Measurements from ENCODE around the gene DHX34. TPM values are rescaled to one million over a fixed set of nuclear protein-coding genes. Genes with fewer than 3 reads are reported as not detected.

Gene DHX34
- polyA plus RNA-seq, 1 of the 3 experiments (the other 2 are of a cell fraction), result 16.4 TPM

DNA sequence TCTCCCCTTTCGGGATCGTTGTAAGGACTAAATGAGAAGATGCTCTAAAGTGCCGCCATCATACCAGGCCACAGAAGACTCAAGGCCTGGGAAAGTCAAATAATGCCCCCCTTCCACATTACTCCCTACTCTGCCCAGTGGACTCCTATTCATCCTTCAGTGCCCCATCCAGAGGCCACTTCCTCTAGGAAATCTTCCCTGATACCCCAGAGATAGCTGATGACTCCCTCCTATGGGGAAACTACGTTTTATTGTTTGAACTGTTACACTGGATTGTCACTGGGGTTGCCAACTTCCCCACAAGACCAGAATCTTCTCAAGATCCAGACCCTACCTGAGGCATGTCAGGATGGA lies 56.1 kb downstream of the DHX34 start (continued):
- TF ChIP-seq GABPA (IDR thresholded peaks at IDR 0.05; ENCODE audit: low read depth) (no peak), SMC3 (IDR thresholded peaks at IDR 0.05; ENCODE audit: low read depth, low read length) (no peak), RAD21 (IDR thresholded peaks at IDR 0.05; ENCODE audit: low read length) (no peak), ELF1 (IDR thresholded peaks at IDR 0.05) (no peak), JUND (IDR thresholded peaks at IDR 0.05) (no peak), FOXM1 (IDR thresholded peaks at IDR 0.05; ENCODE audit: low read depth) (no peak)
- TF ChIP-seq, protein P1, sequence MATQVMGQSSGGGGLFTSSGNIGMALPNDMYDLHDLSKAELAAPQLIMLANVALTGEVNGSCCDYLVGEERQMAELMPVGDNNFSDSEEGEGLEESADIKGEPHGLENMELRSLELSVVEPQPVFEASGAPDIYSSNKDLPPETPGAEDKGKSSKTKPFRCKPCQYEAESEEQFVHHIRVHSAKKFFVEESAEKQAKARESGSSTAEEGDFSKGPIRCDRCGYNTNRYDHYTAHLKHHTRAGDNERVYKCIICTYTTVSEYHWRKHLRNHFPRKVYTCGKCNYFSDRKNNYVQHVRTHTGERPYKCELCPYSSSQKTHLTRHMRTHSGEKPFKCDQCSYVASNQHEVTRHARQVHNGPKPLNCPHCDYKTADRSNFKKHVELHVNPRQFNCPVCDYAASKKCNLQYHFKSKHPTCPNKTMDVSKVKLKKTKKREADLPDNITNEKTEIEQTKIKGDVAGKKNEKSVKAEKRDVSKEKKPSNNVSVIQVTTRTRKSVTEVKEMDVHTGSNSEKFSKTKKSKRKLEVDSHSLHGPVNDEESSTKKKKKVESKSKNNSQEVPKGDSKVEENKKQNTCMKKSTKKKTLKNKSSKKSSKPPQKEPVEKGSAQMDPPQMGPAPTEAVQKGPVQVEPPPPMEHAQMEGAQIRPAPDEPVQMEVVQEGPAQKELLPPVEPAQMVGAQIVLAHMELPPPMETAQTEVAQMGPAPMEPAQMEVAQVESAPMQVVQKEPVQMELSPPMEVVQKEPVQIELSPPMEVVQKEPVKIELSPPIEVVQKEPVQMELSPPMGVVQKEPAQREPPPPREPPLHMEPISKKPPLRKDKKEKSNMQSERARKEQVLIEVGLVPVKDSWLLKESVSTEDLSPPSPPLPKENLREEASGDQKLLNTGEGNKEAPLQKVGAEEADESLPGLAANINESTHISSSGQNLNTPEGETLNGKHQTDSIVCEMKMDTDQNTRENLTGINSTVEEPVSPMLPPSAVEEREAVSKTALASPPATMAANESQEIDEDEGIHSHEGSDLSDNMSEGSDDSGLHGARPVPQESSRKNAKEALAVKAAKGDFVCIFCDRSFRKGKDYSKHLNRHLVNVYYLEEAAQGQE (IDR thresholded peaks at IDR 0.05; ENCODE audit: low read depth, low read length), result no peak

DNA sequence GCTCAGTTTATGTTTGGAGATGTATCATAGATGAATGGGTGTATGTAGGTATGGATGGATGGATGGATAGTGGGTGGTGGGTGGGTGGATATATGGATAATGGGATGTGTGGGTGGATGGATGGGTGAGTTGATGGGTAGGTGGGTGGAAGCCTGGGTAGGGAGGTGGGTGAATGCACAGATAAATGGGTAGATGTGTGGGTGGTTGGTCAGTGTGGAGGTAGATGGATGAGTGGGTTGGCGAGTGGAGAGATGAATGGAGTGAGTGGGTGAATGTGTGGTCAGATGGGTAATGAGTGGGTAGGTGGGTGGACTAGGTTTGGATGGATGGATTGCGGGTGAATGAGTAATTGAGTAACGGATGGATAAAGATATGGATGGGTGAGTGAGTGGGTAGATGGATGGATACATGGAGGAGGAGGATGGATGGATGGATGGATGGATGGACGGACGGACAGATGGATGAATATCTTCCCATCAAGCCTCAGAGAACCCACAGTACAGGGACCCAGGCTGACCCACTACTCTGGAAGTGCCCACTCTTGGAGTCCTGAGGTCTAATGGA lies 56.8 kb downstream of the DHX34 start:
- no peak for DNase-seq
- TF ChIP-seq EZH2phosphoT487 (IDR thresholded peaks at IDR 0.05; ENCODE audit: borderline replicate concordance, low read depth) (no peak), JUND (IDR thresholded peaks at IDR 0.05) (no peak), RAD21 (IDR thresholded peaks at IDR 0.05; ENCODE audit: low read length) (no peak), GATA2 (CRISPR knock-in tag; IDR thresholded peaks at IDR 0.05) (no peak)
- TF ChIP-seq, protein P2, sequence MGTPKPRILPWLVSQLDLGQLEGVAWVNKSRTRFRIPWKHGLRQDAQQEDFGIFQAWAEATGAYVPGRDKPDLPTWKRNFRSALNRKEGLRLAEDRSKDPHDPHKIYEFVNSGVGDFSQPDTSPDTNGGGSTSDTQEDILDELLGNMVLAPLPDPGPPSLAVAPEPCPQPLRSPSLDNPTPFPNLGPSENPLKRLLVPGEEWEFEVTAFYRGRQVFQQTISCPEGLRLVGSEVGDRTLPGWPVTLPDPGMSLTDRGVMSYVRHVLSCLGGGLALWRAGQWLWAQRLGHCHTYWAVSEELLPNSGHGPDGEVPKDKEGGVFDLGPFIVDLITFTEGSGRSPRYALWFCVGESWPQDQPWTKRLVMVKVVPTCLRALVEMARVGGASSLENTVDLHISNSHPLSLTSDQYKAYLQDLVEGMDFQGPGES (IDR thresholded peaks at IDR 0.05; ENCODE audit: low read depth, low read length), result no peak
- TF ChIP-seq, protein P3, sequence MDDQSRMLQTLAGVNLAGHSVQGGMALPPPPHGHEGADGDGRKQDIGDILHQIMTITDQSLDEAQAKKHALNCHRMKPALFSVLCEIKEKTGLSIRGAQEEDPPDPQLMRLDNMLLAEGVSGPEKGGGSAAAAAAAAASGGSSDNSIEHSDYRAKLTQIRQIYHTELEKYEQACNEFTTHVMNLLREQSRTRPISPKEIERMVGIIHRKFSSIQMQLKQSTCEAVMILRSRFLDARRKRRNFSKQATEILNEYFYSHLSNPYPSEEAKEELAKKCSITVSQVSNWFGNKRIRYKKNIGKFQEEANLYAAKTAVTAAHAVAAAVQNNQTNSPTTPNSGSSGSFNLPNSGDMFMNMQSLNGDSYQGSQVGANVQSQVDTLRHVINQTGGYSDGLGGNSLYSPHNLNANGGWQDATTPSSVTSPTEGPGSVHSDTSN (IDR thresholded peaks at IDR 0.05), result no peak
- TF ChIP-seq, protein P1 (IDR thresholded peaks at IDR 0.05; ENCODE audit: low read depth, low read length), result no peak
- no peak overlapping the region for H3K4me3 ChIP-seq (ENCODE audit: low read depth in 2 of 2, low read length in 1 of 2)
- 95% methylated on average over 5 of the region's 5 CpGs for WGBS (ENCODE audit: low lambda C conversion rate)
- H3K9me2 ChIP-seq, result no peaks in the 10 kb centered on the region
- H3K4me1 ChIP-seq (ENCODE audit: control insufficient read depth in 1 of 2, insufficient read depth in 2 of 2, low read depth in 1 of 2, low read length in 1 of 2), result no peaks in the 10 kb centered on the region
- no peak overlapping the region for H3K27ac ChIP-seq (ENCODE audit: low read depth in 2 of 2, low read length in 1 of 2)
- no peaks in the 10 kb centered on the region for H3K9me3 ChIP-seq
- H3K36me3 ChIP-seq (replicated peaks in 1 of 2; ENCODE audit: control insufficient read depth in 1 of 2, insufficient read depth in 2 of 2, low read length in 1 of 2), result peaks cover 7 to 15% of the 10 kb centered on the region in 2 experiments
- POLR2A ChIA-PET, result no interaction called here
- H3K4me2 ChIP-seq, result no peak overlapping the region
- peaks cover 3% of the 10 kb centered on the region for H3F3A ChIP-seq (replicated peaks; ENCODE audit: insufficient read depth)
- no peaks in the 10 kb centered on the region for H3K79me2 ChIP-seq (ENCODE audit: insufficient read depth)
- CTCF ChIA-PET, result interaction anchor here (2.1 kb wide), 1 partner anchor 14 kb away, joined by 8 read pairs; no protein-coding TSS in a partner anchor
- H2AFZ ChIP-seq (ENCODE audit: low read depth), result no peak overlapping the region
- H3K9ac ChIP-seq, result no peak overlapping the region
- no peaks in the 10 kb centered on the region for H3K27me3 ChIP-seq (ENCODE audit: insufficient read depth)
- 0 out of 2 replicates have a peak, but pooled peaks cover 4% of the 10 kb centered on the region for H4K20me1 ChIP-seq (ENCODE audit: insufficient read depth)
